Thymus (tissue), 11 donors: ENCODE measurements around the gene CASP4. TPM values are rescaled to one million over a fixed set of nuclear protein-coding genes. Genes with fewer than 3 reads are reported as not detected.

Experiments used
- DNase-seq, 9 donors: peaks; one replicate each; pipeline ENCODE4 v3.0.0-alpha.2; 2013; ENCODE audit warnings: low spot score in 9 of 9, low read depth in 6 of 9, missing footprints in 1 of 9
- H3K27ac ChIP-seq, 2 donors: one replicate each; pipeline ENCODE4 v1.5.1; 2013; ENCODE audit warnings: control low read depth in 1 of 2, low read depth in 1 of 2, low read length in 1 of 2, mild to moderate bottlenecking in 1 of 2, moderate library complexity in 1 of 2
- H3K27me3 ChIP-seq, 2 donors: one replicate each; pipeline ENCODE4 v1.5.1; 2013; ENCODE audit warnings: low read length in 1 of 2; ENCODE audit not compliant: control insufficient read depth in 2 of 2, insufficient read depth in 1 of 2
- H3K36me3 ChIP-seq, 2 donors: one replicate each; pipeline ENCODE4 v1.5.1; 2013; ENCODE audit warnings: low read length in 1 of 2, mild to moderate bottlenecking in 1 of 2, moderate library complexity in 1 of 2; ENCODE audit not compliant: control insufficient read depth in 2 of 2, insufficient read depth in 2 of 2
- H3K4me1 ChIP-seq, 2 donors: one replicate each; pipeline ENCODE4 v1.5.1; 2013; ENCODE audit warnings: low read length in 2 of 2; ENCODE audit not compliant: control insufficient read depth in 2 of 2, insufficient read depth in 2 of 2
- H3K4me3 ChIP-seq, 2 donors: one replicate each; pipeline ENCODE4 v1.5.1; 2013; ENCODE audit warnings: low read length in 2 of 2, control low read depth in 1 of 2, mild to moderate bottlenecking in 1 of 2
- H3K9me3 ChIP-seq, 2 donors: one replicate each; pipeline ENCODE4 v1.5.1; 2013; ENCODE audit warnings: low read length in 1 of 2, mild to moderate bottlenecking in 1 of 2; ENCODE audit not compliant: control insufficient read depth in 2 of 2, insufficient read depth in 1 of 2
- WGBS: extraction: QIAGEN DNeasy Blood & Tissue Kit; methylation state at CpG from one replicate; pipeline ENCODE4 v1.1.7; 2013; 5-methylcytosine and 5-hydroxymethylcytosine counted together
- polyA plus RNA-seq: library from polyadenylated mRNA; stranded (reverse); fragments of 200-250 nt; gene quantifications from one replicate; pipeline ENCODE4 v1.2.3, GENCODE V29; 2013
- total RNA-seq: library from RNA; stranded (reverse); fragments of 120-200 nt; gene quantifications from one replicate; pipeline ENCODE4 v1.2.4, GENCODE V29; 2013
- donor health status: healthy.

Gene CASP4
- total and polyA plus RNA-seq, 2 donors, result 82.6 to 95.6 TPM

DNA sequence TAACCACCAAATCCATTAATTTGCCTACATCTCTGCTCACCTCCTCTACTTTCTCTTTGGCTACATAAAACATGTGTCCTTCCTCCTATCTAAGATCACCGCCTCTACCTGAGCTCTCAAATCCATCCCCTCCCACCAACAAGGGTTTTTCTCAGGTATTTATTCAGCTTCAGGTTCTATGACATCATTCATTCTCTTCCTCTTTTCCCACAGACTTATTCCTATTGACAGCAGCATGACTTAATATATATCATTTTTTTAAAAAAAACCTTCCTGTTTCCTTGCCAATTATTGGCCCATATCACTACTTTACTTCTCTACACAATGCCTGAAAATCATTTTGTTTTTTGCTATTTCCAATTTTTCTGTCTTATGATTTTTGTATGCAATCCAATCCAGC is 74.5 kb downstream of the CASP4 start:
- H3K4me1 ChIP-seq, result no peaks in the 10 kb centered on the region
- H3K9me3 ChIP-seq, result no peaks in the 10 kb centered on the region
- no peaks in the 10 kb centered on the region for H3K36me3 ChIP-seq
- no peak overlapping the region for H3K4me3 ChIP-seq
- H3K27me3 ChIP-seq, result no peaks in the 10 kb centered on the region
- H3K27ac ChIP-seq, result no peak overlapping the region
- WGBS, result 98% methylated on average over 1 of the region's 1 CpG
- no peak for DNase-seq

Other genes starting within 250 kb of the CASP4 start
- 0.05 TPM for gene CASP12, start 70.1 kb downstream of the CASP4 start, total RNA-seq
- gene CASP12, start 70.1 kb downstream of the CASP4 start, polyA plus RNA-seq, result 0.18 TPM
- 0.33 TPM for gene CASP5, start 54.6 kb upstream of the CASP4 start, total RNA-seq
- gene CASP5, start 54.6 kb upstream of the CASP4 start, polyA plus RNA-seq, result 0.55 TPM
- 30.9 TPM for gene CASP1, start 66.6 kb upstream of the CASP4 start, total RNA-seq
- 40.4 TPM for gene CASP1, start 66.6 kb upstream of the CASP4 start, polyA plus RNA-seq
- 33.9 TPM for gene CARD16, start 76.8 kb upstream of the CASP4 start, total RNA-seq
- gene CARD16, start 76.8 kb upstream of the CASP4 start, polyA plus RNA-seq, result 75.7 TPM
- gene CARD18, start 171.2 kb upstream of the CASP4 start, total RNA-seq, result 0.28 TPM
- gene CARD18, start 171.2 kb upstream of the CASP4 start, polyA plus RNA-seq, result 13.9 TPM